Eye (tissue), 1 donor: Measurements from ENCODE around the gene MRGPRE.

Experiments
- DNase-seq: peaks from one replicate; pipeline ENCODE4 v3.0.0-alpha.2; 2015

Gene MRGPRE

DNA sequence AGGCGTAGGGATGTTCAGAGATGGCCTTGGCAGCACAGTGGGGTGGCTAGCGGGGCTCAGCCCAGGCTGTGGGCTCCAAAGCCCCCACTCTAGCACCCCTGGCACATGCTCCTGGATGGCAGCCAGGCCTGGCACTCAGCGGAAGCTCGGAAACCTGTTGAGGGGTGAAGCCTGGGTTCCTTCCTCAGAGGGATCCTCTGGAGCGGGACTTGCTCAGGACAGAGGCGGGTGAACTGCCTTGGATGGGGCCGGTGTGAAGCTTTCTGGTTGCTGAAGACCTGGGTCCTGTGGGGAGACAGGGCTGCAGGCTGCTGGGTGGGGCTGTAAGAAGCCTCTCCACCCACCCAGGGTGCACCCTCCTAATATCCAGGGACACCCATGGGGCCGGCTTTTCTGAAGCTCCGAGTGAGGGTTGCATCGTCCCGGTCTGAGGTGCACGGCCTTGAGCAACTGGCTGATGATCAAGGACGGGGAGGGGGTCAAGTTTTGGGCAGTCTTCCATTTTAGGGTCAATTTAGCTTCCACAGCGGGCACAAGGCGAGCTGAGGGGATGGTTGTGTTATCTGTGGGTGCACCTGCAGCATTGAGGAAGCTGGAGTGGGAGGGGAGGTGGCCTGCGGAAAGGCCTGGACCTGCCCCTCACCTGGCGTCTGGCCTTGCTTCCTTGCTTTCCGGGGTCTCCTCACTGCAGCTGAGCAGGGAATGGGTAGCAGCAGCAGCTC, 5.2 kb downstream of the MRGPRE start:
- no peak for DNase-seq

DNA sequence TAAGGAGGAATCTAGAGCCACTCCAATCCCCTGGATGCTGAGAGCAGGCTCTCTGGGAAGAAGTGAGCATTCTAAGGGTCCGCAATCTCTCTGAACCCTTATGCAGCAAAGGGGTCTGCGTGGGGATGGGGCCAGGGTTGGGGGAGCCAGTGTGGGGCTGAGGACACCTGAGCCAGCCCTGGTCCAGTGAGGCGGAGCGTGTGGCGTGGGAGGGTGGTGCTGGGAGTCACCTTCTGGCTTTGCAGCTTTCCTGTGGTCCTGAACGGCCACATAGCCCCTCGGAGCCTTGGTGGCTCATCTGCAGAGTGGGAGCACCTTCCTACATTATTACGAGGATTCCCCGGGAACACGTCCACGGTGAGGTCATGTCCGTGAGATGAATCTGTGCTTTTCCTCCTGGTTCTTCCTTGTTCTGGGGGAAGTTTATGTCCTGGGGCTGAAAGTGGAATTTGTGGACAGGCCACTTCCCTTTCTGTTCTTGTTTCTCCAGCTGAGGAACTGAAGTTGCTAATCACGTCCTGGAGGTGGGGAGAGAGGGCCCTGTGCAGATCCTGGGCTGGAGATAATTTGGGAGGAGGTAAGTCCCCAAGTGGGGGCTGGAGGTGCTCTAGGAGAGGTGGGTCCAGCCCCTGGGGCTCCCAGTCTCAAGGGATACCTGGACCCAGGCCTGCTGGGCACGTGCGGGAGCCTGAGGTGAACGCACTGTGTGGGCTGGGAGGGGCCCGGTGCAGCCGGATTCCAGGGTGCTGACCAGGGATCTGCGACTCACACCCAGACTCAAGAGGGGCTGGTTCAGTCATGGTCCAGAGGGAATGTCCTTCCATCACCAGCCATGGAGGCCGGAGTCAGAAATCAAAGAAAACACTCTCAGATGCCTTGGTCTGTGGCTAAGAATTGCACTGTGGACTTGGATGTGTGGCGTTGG, 6.1 kb downstream of the MRGPRE start:
- no peak for DNase-seq

DNA sequence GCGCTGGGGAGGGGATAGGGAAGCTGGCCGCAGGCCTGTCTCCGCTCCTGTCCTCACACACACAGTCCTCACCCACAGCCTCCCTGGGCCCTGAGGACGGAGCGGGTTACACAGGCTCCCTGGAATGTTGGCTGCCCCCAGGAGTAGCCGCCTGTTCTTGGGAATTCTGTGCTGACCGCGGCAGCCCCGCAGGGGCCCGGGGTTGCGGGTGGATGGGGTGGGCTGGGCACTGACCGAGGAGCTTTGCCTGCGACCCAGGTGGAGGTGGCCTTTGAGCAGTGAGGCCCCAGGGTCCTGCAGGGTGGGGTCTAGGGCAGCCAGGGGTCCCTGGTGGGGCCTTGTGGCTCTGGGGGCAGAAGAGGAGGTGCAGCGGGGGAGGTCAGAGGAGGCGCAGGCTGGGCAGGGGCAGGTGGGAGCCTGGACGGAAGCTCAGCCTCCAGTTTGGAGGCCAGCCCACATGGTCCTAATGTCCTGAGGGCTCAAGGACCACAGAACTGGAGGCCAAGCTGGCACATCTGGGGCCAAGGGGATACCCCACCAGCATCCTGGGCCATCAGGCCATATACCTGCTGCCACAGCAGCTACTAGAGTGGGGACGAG, 7.0 kb downstream of the MRGPRE start:
- DNase-seq: peak; percentile 29

DNA sequence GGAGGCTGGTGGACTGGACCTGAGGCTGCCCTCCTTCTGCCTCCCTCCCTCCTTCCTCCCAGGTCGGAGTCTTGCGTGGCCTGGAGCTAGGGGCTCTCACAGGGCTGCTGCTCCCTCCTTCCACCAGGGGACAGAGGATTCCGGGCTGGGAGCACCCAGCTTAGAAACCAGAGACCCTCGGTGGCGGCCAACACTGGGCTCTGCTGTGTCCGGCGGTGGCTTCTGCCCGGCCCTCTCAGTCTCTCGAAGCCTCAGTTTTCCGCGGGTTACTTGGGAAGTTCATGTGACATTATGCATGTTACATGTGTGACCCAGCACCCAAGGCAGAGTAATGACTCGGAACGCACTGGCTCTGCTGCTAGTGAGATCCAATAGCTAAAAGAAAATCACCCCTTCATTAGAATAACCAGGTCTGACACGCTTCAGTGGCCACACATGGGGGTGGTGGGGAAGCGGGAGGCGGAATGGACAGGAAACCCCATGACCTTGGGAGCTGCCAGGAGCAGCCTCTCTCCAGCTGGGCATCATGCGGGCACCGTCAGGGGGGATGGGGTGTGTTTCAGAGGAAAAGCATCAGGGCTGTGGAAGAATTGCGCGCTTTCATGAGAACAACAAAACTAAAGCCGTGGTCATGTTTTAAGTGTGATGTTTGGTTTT, 7.7 kb downstream of the MRGPRE start:
- peak; percentile 67 for DNase-seq

DNA sequence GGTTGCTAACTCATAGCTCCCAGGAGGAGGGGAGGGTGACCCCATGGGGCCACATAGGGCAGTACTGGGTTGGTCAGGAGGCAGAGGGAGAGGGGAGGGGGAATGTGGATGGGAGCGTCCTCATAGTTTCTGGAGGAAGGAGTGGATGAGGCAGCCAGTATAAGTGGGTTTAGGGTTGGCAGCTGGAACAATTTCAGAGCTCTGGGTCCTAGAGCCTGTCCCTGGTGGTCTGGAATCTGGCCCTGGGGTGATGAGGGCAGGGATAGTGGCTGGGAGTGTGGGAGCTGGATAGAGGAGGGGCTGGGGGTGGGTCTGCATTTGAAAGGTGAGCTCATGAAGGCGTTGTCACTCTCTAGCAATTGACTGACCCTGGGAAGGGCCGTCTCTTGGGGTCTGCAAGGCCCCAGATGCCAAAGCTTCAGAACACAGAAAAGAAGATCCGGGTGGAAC, 8.3 kb downstream of the MRGPRE start:
- DNase-seq: peak; percentile 30

DNA sequence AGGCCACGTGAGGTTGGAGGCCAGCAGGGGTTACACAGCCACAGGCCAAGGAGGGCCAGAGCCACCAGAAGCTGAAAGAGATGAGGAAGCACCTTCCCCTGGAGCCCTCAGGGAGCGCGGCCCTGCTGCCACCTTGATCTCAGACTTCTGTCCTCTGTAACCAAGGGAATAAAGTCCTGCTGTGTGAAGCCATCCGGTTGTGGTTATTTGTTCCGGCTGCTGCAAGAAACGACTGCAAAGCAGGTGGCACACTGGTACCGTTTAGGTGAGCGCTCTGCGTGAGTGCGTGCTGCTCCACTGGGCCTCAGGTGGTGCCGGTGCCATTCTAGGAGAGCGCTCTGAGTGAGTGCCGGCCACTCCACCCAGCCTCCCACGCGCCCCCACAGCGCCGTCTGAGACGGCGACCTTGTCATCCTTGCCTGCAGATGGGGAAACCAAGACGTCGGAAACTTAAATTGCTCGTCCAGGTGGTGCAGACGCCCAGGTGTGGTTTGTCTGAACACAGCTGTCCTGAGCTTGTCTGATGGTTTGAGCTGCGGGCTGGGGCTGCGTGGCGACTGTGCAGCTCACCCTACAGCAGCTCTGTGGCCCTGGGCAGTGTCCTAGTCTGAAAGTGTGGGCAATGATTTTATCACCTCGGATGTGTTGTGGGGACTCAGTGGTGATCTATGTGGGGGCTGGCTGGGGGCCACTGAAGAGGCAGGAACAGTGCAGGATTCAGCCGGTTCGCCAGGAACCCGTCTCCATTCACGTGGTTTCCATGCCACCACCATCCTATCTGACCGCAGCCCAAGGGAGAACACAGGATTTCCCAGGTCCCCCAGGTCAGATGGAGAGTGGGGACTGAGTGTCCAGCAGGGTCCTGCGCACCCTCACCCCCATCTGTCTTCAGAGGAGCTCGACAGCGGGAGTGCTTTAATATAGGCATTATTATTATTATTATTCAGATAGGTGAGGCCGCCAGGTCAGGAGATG, 9.0 kb downstream of the MRGPRE start:
- DNase-seq: peak; percentile 11

DNA sequence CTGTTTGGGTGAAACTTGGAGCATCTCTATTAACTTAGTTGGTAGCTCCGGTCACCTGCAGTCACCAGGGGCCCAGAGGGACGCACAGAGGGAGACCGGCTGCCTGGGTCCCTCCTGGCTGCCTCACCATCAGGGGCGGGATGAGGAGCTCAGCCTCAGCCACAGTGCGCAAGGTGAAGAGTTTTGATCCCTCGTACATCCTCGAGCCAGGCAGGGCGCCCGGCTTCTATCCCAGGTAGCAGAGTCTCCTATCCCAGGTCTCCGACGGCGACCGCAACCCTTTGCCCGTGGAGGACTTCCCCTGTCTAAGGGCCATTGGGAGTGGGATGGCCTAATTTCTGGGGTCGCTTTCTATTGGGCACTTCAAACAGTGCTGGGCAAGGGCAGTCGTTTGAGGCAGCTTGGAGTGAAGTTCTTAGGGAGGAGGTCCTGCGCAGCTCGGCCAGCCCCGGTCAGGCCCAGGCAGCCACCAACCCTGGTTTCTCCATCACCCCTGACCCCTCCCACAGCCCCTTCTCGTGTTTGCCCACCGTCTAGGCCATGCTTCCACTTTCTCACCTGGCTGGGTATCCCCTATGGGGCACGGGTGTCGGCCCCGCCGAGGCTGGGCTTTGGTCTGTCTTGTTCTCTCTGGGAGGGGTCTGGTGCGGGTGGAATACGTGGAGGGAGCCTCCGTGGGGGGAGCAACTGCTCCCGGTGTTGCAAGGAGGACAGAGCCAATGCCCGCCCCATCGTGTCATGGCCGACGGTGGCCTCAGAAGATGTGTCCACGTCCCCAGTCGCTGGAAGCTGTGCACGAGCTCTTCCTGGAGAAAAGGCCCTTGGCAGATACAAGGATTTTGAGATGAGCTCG, 10.0 kb downstream of the MRGPRE start:
- no peak for DNase-seq

DNA sequence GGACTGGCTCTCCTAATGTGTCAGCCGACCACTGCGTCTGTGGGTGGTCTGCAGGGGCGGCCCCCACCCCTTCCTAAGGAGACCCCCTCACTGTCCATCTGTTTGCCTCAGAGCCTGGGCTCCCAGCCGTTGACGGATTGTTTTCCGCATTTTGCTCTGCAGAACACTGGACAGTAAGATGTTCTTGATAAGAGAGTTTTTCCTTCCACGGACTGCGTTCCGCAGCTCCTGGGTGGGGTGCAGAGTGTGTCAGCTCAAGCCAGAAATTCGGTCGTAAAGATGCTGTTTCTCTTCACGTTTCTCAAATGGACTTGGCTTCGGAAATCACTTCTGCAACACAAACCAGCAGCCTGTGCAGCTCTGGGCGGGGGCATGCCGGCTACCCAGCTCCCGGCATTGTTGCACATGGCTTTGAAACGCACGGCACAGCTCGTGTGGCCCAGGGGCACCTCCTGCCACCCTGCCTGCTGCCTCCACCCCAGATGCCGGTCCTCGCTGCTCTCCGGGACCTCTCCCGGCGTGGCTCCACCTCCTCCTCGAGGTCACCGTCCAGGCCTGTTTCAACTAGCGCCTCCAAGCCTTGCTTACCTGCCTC, 10.7 kb downstream of the MRGPRE start:
- no peak for DNase-seq

DNA sequence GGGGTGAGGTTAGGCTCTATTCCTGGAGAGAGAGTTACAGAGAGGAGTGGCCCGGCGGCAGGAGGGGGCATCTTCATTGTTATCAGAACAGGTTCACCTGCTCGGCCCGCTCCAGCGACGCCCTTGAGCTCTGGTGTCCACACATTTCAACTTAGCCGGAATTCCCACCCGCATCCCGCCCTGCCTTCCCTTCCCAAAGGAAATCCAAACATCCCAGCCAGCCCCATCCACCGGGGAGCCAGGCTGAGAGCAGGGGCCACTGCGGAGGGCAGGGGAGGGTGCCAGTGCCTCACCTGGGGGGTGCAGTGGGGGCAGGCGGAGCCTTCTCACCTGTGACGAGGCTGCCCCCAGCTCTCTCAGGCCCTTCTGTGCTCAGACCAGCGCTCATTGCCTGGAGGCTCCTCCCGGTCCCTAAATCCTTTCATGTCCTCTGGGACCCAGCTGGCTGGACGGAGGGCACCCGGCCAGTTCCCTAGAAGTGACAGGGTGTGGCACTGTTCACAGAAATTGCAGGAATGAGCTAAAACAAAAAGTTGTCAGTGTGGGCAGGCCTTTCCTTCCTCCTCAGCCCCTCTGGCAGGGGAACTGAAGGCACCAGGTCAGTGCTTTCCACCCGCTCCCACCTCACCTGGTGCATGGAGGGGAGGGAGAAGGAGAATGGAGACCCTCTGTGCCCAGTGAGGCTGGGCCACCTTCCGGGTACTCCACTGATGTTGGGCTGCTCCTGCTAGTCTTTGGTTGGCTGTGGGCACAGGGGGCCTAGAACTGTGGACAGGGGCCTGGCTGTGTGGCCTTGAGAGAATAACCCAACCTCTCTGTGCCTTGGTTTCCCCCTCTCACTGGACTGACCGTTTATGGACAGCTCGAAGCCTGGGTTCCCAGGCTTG, 11.5 kb downstream of the MRGPRE start:
- DNase-seq: no peak

DNA sequence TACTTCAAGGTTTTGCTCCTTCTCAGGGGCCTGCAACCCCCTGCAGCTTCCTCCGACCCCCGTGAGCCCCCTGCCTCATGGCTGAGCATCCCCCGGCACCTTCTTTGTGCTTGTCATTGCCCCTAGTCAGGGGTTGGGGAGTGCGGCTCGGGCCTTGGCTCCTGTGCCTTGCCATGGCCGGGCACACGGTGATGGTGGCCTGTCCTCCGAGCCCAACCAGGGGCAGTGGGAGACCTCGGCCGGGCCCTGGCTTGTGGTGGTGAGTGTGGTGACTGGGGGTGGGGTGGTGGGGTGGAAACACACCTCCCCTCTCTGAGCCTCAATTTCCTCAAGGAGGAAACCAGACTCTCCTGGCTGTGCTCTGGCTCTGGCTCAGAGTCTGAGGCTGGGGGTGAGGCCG, 12.1 kb downstream of the MRGPRE start:
- no peak for DNase-seq

DNA sequence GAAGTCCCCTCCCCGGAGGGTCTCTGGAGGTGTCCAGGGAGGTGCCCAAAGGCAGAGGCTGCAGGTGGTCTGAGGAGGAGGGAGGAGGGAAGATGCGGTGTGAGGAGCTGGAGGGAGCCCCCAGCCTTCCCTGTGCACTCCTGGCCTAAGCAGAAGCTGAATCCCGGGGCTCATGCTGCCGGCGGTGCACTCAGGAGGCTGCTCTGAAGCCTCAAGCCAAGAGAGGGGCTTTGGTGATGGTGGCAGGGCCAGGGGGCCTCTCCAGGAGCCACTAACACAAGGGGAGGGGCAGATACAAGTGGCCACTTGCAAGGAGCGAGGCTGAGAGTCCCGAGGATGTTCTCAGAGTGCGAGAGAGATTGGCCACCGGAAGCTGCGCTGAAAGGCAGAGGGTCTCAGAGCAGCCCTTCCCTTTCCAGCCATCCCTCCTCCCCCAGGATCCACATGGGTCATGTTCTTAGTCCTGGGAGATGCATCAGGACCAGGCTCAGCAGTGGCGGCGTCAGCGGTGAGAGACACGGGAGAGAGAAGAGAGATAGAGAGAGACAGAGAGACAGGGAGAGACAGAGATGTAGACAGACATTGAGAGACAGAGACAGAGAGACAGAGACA, 12.8 kb downstream of the MRGPRE start:
- no peak for DNase-seq

DNA sequence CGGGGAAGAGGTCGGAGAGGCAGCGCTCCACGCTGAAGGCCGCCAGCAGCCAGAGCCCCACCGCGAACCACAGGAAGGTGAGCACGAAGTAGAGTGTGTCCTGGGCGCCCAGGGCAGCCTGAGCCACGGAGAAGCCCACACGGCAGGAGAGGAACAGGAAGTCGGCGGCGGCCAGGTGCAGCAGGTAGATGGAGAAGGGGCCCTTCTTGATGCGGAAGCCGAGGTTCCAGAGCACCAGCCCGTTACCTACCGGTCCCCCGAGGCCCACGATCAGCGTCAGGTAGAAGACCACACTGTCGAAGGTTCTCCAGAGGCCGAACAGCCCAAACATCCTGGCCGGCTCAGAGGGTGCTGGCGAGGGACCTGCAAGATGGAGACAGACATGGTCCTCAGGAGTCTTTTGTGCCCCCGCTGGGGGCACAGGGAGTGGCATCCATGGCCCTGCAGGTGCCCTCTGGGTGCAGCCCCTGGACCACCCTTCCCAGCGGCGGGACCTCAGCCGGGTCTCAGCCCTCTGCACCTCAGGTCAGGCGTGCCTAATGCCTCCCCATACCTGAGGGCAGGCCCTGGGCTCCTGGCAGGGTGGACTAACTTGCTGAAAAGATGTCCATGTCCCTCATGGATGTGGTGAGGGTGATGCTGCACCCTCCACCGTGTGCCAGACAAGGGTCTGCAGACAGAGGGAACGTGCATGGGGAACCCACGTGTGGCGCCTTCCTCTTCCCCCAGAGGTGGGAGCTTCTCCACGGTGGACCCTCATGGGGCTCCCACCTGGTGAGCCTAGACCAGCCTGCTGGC, 13.5 kb downstream of the MRGPRE start, which contains the start of gene MRGPRG:
Gene MRGPRG, minus strand, starts transcription at position 331 of the 798 bp plus-strand sequence. Its CDS starts 0 bp downstream, at position 331.
- no peak for DNase-seq

DNA sequence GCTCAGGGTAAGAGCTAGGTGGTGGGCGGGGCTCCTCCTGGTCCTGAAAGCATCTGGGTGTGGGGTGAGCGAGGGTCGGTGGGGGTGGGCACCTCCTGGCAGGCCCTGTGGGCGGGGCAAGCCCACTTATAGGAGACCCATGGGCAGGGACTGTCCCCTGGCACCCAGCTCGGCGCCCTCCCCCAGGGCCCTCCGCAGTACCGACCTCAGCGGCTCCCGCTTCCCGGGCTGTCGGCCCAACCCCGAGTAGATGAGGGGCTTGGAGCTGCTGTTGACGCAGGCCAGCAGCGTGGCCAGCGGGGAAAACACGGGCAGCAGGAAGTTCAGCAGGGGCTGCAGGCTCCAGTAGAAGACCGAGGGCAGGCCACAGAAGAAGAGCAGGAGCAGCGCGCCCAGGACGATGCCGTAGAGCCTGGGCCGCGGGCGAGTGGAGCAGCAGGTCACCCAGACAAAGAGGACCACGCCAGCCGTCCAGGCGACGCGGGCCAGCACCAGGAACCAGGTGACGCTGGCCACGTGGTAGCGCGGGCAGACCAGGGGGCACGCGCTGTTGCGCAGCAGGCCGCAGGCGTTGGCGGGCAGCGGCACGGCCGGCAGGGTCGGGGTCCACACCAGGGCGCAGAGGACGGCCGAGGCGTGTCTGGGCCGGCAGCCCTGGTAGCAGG, 14.3 kb downstream of the MRGPRE start:
- DNase-seq: no peak

DNA sequence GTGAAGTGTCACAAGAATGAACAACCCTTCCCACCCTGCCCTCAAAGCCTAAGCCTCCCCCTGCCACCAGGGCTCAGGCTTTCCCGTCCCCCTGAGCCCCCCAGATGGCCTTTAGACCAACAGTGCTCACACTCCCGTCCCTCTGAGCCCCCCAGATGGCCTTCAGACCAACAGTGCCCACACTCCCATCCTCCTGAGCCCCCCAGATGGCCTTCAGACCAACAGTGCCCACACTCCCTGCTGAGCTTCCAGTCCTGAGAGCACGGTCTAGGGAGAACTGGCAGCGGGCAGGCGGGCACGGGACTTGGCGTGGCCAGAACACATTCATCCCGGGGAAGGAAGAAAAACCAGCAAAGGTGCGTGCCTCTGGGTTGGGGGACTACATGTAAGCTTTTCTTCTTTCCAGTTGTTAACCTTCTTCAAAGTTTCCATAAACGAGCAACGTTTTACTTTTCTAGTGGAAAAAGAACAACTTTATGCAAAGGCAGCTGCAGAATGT, 16.1 kb downstream of the MRGPRE start:
- no peak for DNase-seq

DNA sequence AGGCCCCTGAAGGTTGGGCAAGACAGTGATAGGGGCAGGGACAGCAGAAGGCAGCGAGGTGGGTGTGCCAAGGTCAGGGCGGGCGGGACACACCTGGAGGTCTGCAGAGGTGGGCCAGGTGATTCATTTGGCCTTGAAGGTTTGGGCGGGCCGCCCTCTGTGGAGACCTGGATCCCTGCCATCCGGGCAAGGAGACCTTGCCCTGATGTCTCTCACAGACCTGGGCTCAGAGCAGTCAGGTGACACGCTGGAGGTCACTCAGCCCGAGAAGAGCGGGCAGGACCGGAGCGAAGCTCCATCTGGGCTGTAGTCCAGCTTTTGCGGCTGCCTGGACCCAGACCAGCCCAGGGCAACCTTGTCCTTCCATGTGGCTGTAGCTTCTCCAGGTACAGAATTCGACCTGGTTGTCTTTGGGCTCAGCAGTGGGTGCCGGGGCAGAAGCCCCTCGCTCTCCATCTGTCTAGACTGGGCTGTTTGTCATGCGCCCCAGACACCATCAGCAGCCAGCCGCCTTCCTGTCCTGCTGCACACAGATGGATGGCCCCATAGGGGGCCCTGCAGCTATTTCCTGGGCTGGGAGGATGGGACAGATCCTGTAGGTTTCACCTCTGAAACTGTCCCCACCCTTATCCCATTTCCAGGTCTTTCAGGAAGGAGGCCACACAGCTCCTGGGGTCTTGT, 16.7 kb downstream of the MRGPRE start:
- no peak for DNase-seq

DNA sequence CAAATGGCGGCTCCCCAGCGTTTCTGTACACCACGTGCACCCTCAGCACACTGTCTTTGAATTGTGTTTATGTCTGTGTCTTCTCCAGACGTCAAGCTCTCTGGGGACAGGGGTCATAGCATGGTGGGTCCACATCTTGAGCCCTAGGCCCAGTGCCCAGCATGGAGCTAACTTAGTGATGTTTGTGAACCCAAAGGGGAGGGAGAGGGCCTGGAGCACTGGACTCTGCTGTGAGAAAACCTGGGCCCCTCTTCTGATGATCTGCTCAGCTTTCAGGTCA, 17.9 kb downstream of the MRGPRE start:
- DNase-seq: no peak
